Spleen (tissue), 11 donors: ENCODE measurements around the gene PRKG1. TPM values are rescaled to one million over a fixed set of nuclear protein-coding genes. Genes with fewer than 3 reads are reported as not detected.

Experiments used
- DNase-seq: peaks from one replicate; pipeline ENCODE4 v3.0.0-alpha.2; 2020
- H3K27ac ChIP-seq, 8 donors: fragments of 200-600 bp; sonication (generic) in 7 of 8; 1 replicate in 4 of 8; 2 replicates in 4 of 8; pipeline versions ENCODE4 v1.5.0 to v1.8.0; 2016 to 2021; ENCODE audit warnings: inconsistent platforms in 4 of 8, mild to moderate bottlenecking in 4 of 8, moderate library complexity in 1 of 8
- H3K27me3 ChIP-seq, 7 donors: fragments of 200-600 bp; sonication (generic) in 6 of 7; replicated peaks in 1 of 7; 1 replicate in 4 of 7; 2 replicates in 3 of 7; pipeline versions ENCODE4 v1.5.0 to v1.8.0; 2016 to 2021; ENCODE audit warnings: inconsistent platforms in 3 of 7, mild to moderate bottlenecking in 1 of 7
- H3K36me3 ChIP-seq, 6 donors: fragments of 200-600 bp; sonication (generic) in 5 of 6; 1 replicate in 4 of 6; 2 replicates in 2 of 6; pipeline versions ENCODE4 v1.5.0 to v1.8.0; 2016 to 2021; ENCODE audit warnings: inconsistent platforms in 2 of 6
- H3K4me1 ChIP-seq, 6 donors: fragments of 200-600 bp; sonication (generic) in 5 of 6; 1 replicate in 3 of 6; 2 replicates in 3 of 6; pipeline versions ENCODE4 v1.5.0 to v1.8.0; 2016 to 2021; ENCODE audit warnings: inconsistent platforms in 3 of 6
- H3K4me3 ChIP-seq, 8 donors: fragments of 200-600 bp; sonication (generic) in 7 of 8; 1 replicate in 4 of 8; 2 replicates in 4 of 8; pipeline versions ENCODE4 v1.5.0 to v1.8.0; 2016 to 2021; ENCODE audit warnings: inconsistent platforms in 4 of 8, mild to moderate bottlenecking in 4 of 8, moderate library complexity in 2 of 8
- H3K9me3 ChIP-seq, 8 donors: fragments of 200-600 bp; sonication (generic) in 7 of 8; 1 replicate in 4 of 8; 2 replicates in 4 of 8; pipeline versions ENCODE4 v1.5.0 to v1.8.0; 2016 to 2021; ENCODE audit warnings: inconsistent platforms in 4 of 8
- POLR2A ChIP-seq, 3 donors: fragments of 450-650 bp; IDR thresholded peaks; one replicate each; pipeline ENCODE4 v1.5.1; 2017; ENCODE audit warnings: antibody characterized with exemption in 3 of 3, mild to moderate bottlenecking in 1 of 3
- POLR2AphosphoS5 ChIP-seq, 3 donors: sonication (generic); formaldehyde crosslinking; IDR thresholded peaks; one replicate each; pipeline ENCODE4 v1.5.1; 2017; ENCODE audit warnings: antibody characterized with exemption in 3 of 3
- WGBS, 5 donors: extraction: QIAGEN DNeasy Blood & Tissue Kit in 3 of 5; methylation state at CpG; one replicate each; pipeline versions ENCODE4 v1.1.5 to v1.1.7; 2013 to 2018; 5-methylcytosine and 5-hydroxymethylcytosine counted together
- intact Hi-C: fragments of 100-400 bp; cut with DNase I; formaldehyde crosslinking; loops from one replicate; pipeline ENCODE4 v1.15.0; 2023; ENCODE audit warnings: low total_unique reads
- polyA plus RNA-seq, 3 donors: library from polyadenylated mRNA; stranded (reverse); fragments of 200-250 nt; gene quantifications; one replicate each; pipeline ENCODE4 v1.2.1, GENCODE V29; 2013
- total RNA-seq, 7 donors: library from RNA; depleted of rRNA in 3 of 7; stranded (reverse); fragments of >200 nt in 3 of 7; fragmentation: NEBNext Ultra II Directional in 4 of 7; extraction: Animal tissue kit (Norgen Biotek cat#: 25700) in 4 of 7; gene quantifications; one replicate each; pipeline versions ENCODE4 v1.1.0 to v1.2.1, GENCODE V29; 2016 to 2021
- TF ChIP-seq, protein P1 (sequence below), 11 experiments: fragments of 200-600 bp in 7 of 11; fragments of 450-650 bp in 4 of 11; sonication (generic) in 4 of 11; IDR thresholded peaks in 8 of 11; conservative IDR thresholded peaks in 3 of 11; 1 replicate in 7 of 11; 2 replicates in 4 of 11; pipeline versions ENCODE4 v1.4.0 to v1.8.0; 2016 to 2021; ENCODE audit warnings: antibody characterized with exemption in 11 of 11, inconsistent platforms in 4 of 11, mild to moderate bottlenecking in 1 of 11
- donor health status: healthy with polysubstance abuse.
- donor health status: DM: no; HTN: no; CAD: no; lungs with moderate emphysema.
- donor health status: DM: no; HTN: no; CAD: no.
- donor health status: Bipolar disorder and iron deficiency.
- donor health status: healthy.
- donor health status: DM: no; HTN: no; CAD: no.
- donor health status: DM: yes; HTN: yes; CAD: no.

The PRKG1 gene
- total and polyA plus RNA-seq, 10 donors, result 0.65 to 10.5 (median 7.2) TPM

DNA sequence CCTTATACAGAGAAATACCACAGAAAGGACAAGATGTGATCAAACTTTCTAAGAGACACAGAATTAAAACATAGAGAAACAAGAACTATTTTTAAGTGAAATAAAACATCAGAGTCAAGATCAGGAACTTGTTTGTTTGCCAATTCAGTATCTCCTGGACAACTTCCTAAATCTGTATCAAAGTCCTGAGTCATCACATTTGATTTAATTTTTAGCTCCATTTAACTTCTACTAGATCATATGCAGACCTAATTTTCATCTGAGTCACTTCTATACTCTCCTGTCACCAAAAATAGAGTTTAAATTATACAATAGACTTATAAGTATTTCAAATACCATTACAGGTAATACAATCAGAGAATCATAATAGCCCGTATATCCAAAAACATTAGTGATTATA, 268.1 kb downstream of the PRKG1 start:
- peaks cover 0 to 5% (median 0%) of the 10 kb centered on the region in 6 donors for H3K4me1 ChIP-seq
- 90 to 97% (median 93%) methylated on average over 1 of the region's 1 CpG for WGBS, 5 donors
- no peaks in the 10 kb centered on the region for H3K36me3 ChIP-seq
- no peaks in the 10 kb centered on the region for H3K27me3 ChIP-seq
- no peak overlapping the region for H3K27ac ChIP-seq
- no peak for DNase-seq
- intact Hi-C loops, result no loop called here
- TF ChIP-seq POLR2A (IDR thresholded peaks at IDR 0.05) (no peak), POLR2AphosphoS5 (IDR thresholded peaks at IDR 0.05) (no peak)
- TF ChIP-seq, protein P1, sequence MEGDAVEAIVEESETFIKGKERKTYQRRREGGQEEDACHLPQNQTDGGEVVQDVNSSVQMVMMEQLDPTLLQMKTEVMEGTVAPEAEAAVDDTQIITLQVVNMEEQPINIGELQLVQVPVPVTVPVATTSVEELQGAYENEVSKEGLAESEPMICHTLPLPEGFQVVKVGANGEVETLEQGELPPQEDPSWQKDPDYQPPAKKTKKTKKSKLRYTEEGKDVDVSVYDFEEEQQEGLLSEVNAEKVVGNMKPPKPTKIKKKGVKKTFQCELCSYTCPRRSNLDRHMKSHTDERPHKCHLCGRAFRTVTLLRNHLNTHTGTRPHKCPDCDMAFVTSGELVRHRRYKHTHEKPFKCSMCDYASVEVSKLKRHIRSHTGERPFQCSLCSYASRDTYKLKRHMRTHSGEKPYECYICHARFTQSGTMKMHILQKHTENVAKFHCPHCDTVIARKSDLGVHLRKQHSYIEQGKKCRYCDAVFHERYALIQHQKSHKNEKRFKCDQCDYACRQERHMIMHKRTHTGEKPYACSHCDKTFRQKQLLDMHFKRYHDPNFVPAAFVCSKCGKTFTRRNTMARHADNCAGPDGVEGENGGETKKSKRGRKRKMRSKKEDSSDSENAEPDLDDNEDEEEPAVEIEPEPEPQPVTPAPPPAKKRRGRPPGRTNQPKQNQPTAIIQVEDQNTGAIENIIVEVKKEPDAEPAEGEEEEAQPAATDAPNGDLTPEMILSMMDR (IDR thresholded peaks at IDR 0.05 in 8 of 11, conservative IDR thresholded peaks at IDR 0.05 in 3 of 11), result no peak
- H3K9me3 ChIP-seq, result no peaks in the 10 kb centered on the region
- H3K4me3 ChIP-seq, result no peak overlapping the region

DNA sequence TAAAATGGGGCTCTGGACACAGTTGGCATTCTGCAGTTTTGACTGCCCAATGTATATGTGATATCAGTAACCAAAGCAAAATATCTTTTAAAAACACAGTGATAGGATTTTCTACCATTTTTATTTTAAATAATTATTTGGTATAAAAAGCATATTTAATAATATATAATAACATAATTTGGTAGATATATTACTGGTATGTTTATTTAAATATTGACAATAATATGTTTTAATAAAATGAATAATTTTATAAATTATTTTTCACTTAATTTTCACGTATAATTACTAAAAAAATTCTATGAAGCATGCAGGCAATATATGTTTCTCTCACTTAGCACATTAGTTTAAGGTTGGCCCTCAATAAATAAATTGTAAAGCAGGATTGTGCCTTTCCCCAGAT, 269.1 kb downstream of the PRKG1 start:
- no peak for DNase-seq
- H3K27ac ChIP-seq, result no peak overlapping the region
- 82 to 94% (median 90%) methylated on average over 1 of the region's 1 CpG for WGBS, 5 donors
- peaks cover 0 to 5% (median 0%) of the 10 kb centered on the region in 6 donors for H3K4me1 ChIP-seq
- no peaks in the 10 kb centered on the region for H3K36me3 ChIP-seq
- no peaks in the 10 kb centered on the region for H3K27me3 ChIP-seq
- intact Hi-C loops, result no loop called here
- no peak for TF ChIP-seq POLR2A (IDR thresholded peaks at IDR 0.05)
- TF ChIP-seq, protein P1 (IDR thresholded peaks at IDR 0.05 in 8 of 11, conservative IDR thresholded peaks at IDR 0.05 in 3 of 11), result no peak
- H3K4me3 ChIP-seq, result no peak overlapping the region
- H3K9me3 ChIP-seq, result no peaks in the 10 kb centered on the region

GRCh38 chr10:51344371-51344770, 270.1 kb downstream of the PRKG1 start:
- Histone ChIP-seq H3K36me3 (no peaks in the 10 kb centered on the region), H3K9me3 (no peaks in the 10 kb centered on the region), H3K27me3 (no peaks in the 10 kb centered on the region), H3K4me3 (no peak overlapping the region), H3K4me1 (peaks cover 0 to 5% (median 0%) of the 10 kb centered on the region in 6 donors), H3K27ac (no peak overlapping the region)
- DNase-seq, result no peak
- no peak for TF ChIP-seq POLR2A (IDR thresholded peaks at IDR 0.05)
- TF ChIP-seq, protein P1 (IDR thresholded peaks at IDR 0.05 in 8 of 11, conservative IDR thresholded peaks at IDR 0.05 in 3 of 11), result no peak
- WGBS, 5 donors, result 41 to 93% (median 68%) methylated on average over 1 of the region's 1 CpG
- intact Hi-C loops, result no loop called here

GRCh38 chr10:51348622-51349021, 274.3 kb downstream of the PRKG1 start:
- no peaks in the 10 kb centered on the region for H3K27me3 ChIP-seq
- H3K9me3 ChIP-seq, result peaks cover 0 to 6% (median 0%) of the 10 kb centered on the region in 8 donors
- H3K36me3 ChIP-seq, result no peaks in the 10 kb centered on the region
- no peaks in the 10 kb centered on the region for H3K4me1 ChIP-seq
- TF ChIP-seq, protein P1 (IDR thresholded peaks at IDR 0.05 in 8 of 11, conservative IDR thresholded peaks at IDR 0.05 in 3 of 11), result no peak
- TF ChIP-seq POLR2A (IDR thresholded peaks at IDR 0.05) (no peak), POLR2AphosphoS5 (IDR thresholded peaks at IDR 0.05) (no peak)
- 72 to 89% (median 85%) methylated on average over 4 of the region's 4 CpGs for WGBS, 5 donors
- no peak for DNase-seq
- H3K27ac ChIP-seq, result no peak overlapping the region
- no peak overlapping the region for H3K4me3 ChIP-seq
- intact Hi-C loops, result no loop called here
